ENCODE measurements around the gene KRTAP10-8. TPM values are rescaled to one million over a fixed set of nuclear protein-coding genes. Genes with fewer than 3 reads are reported as not detected.

Gene KRTAP10-8
- total RNA-seq, 2 donors from 2014 or later = not detected

- no peaks in the 10 kb centered on the region for H3K27me3 ChIP-seq
- intact Hi-C loops (cut with DNase I) = no loop called here
- H3K4me3 ChIP-seq = no peak overlapping the region
- no peak for DNase-seq
- no peak overlapping the region for H3K9ac ChIP-seq (ENCODE audit: low read depth in 2 of 2, low read length in 2 of 2)
- H3K4me1 ChIP-seq = no peaks in the 10 kb centered on the region
- no peaks in the 10 kb centered on the region for H3K9me3 ChIP-seq
- no peak overlapping the region for H3K27ac ChIP-seq
- no peak for TF ChIP-seq CTCF (IDR thresholded peaks at IDR 0.05)
- H3K36me3 ChIP-seq = no peaks in the 10 kb centered on the region
Observed at GRCh38 chr21:44568261-44568660, 43.6 kb upstream of the KRTAP10-8 start.

- Histone ChIP-seq H3K4me1 (no peaks in the 10 kb centered on the region), H3K4me3 (no peak overlapping the region), H3K27ac (no peak overlapping the region), H3K9ac (ENCODE audit: low read depth in 2 of 2, low read length in 2 of 2) (no peak overlapping the region), H3K27me3 (no peaks in the 10 kb centered on the region), H3K9me3 (no peaks in the 10 kb centered on the region), H3K36me3 (no peaks in the 10 kb centered on the region)
- TF ChIP-seq CTCF (IDR thresholded peaks at IDR 0.05) = no peak
- intact Hi-C loops (cut with DNase I) = no loop called here
- DNase-seq = no peak
Observed at GRCh38 chr21:44568667-44569556, 43.0 kb upstream of the KRTAP10-8 start.

DNA sequence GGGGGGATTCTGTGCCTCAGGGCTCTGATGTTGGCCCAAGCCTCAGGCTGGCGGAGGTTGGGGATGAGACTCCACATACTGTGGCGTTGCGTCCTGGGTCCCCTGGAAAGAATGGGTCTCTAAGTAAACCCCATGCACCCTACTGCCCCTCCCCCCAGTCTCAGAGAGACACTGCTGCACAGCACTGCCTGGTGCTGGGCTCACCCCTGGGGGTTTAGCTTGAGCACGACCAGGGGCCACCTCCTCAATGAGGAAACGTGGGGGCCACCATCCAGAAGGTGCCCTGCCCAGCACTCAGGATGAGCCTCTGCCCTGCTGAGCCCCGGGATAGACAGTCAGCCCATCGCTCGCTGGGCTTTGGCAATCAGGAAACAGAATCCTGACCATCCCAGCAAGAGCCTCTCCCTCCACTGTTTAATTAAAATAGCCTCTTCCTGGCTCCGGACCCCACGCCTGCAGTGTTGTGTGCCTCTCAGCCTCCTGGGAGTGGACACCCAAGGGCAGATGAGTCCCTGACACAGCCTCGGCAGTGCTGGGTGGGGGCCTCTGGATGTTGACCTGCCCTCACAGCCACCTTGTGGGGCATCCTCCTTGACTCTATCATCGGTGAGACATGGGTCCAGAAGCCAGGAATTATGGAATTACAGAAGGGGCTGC lies 41.9 kb upstream of the KRTAP10-8 start:
- Histone ChIP-seq H3K4me1 (no peaks in the 10 kb centered on the region), H3K4me3 (no peak overlapping the region), H3K27ac (no peak overlapping the region), H3K27me3 (no peaks in the 10 kb centered on the region), H3K9ac (ENCODE audit: low read depth in 2 of 2, low read length in 2 of 2) (no peak overlapping the region), H3K9me3 (no peaks in the 10 kb centered on the region), H3K36me3 (no peaks in the 10 kb centered on the region)
- no peak for TF ChIP-seq CTCF (IDR thresholded peaks at IDR 0.05)
- no peak for DNase-seq
- intact Hi-C loops (cut with DNase I) = no loop called here

- Histone ChIP-seq H3K9ac (ENCODE audit: low read depth in 2 of 2, low read length in 2 of 2) (no peak overlapping the region), H3K4me1 (no peaks in the 10 kb centered on the region), H3K36me3 (no peaks in the 10 kb centered on the region), H3K9me3 (no peaks in the 10 kb centered on the region), H3K4me3 (no peak overlapping the region), H3K27ac (no peak overlapping the region), H3K27me3 (no peaks in the 10 kb centered on the region)
- no peak for TF ChIP-seq CTCF (IDR thresholded peaks at IDR 0.05)
- DNase-seq = no peak
- intact Hi-C loops (cut with DNase I) = no loop called here
Observed at GRCh38 chr21:44571296-44571695, 40.6 kb upstream of the KRTAP10-8 start.

- Histone ChIP-seq H3K9ac (ENCODE audit: low read depth in 2 of 2, low read length in 2 of 2) (no peak overlapping the region), H3K36me3 (no peaks in the 10 kb centered on the region), H3K4me3 (no peak overlapping the region), H3K9me3 (no peaks in the 10 kb centered on the region), H3K27me3 (no peaks in the 10 kb centered on the region), H3K4me1 (no peaks in the 10 kb centered on the region), H3K27ac (no peak overlapping the region)
- TF ChIP-seq CTCF (IDR thresholded peaks at IDR 0.05) = no peak
- DNase-seq = no peak
- intact Hi-C loops (cut with DNase I) = no loop called here
Observed at GRCh38 chr21:44571844-44572782, 39.8 kb upstream of the KRTAP10-8 start.

Measured in colonic mucosa (tissue), 4 donors.